ENCODE data around the gene MMD.

The MMD gene

GRCh38 chr17:55348749-55349354, 72.8 kb downstream of the MMD start:
- DNase-seq (ENCODE audit: low spot score), result peak; percentile 51

- no peak for DNase-seq (ENCODE audit: low spot score)
Measured at GRCh38 chr17:55347341-55347740, 74.3 kb downstream of the MMD start.

- no peak for DNase-seq (ENCODE audit: low spot score)
Measured at GRCh38 chr17:55346658-55347057, 75.0 kb downstream of the MMD start.

GRCh38 chr17:55345132-55345531, 76.5 kb downstream of the MMD start:
- no peak for DNase-seq (ENCODE audit: low spot score)

GRCh38 chr17:55344514-55344997, 77.1 kb downstream of the MMD start:
- peak; percentile 15 for DNase-seq (ENCODE audit: low spot score)

GRCh38 chr17:55343900-55344513, 77.6 kb downstream of the MMD start:
- DNase-seq (ENCODE audit: low spot score), result no peak

- no peak for DNase-seq (ENCODE audit: low spot score)
Measured at GRCh38 chr17:55342800-55343585, 78.6 kb downstream of the MMD start.
